Smooth muscle cell of the brain vasculature (primary cell): ENCODE data around the gene MTA1.

Experiments used
- DNase-seq: peaks from one replicate; pipeline ENCODE4 v3.0.0-alpha.2; 2012; ENCODE audit warnings: low read depth, low spot score

MTA1 gene

DNA sequence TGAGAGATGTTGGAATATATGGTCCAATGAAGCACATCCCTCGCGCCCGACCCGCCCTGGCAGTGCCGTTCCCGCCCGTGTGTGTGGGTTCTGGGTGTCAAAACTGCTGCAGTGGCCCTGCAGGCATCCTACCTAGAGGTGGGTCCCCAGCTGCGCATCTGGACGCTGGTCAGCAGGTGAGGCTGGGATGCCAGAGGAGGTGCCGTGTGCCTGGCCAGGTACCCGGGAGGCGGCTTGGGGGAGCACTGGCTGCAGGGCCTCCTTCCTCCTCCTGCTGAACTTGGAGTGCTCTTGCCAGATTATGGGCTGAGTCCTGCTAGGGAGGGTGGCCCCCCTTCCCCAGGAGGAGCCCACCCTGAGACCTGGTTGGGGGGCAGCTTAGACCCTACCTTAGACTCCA lies 5.2 kb downstream of the MTA1 start:
- no peak for DNase-seq

DNA sequence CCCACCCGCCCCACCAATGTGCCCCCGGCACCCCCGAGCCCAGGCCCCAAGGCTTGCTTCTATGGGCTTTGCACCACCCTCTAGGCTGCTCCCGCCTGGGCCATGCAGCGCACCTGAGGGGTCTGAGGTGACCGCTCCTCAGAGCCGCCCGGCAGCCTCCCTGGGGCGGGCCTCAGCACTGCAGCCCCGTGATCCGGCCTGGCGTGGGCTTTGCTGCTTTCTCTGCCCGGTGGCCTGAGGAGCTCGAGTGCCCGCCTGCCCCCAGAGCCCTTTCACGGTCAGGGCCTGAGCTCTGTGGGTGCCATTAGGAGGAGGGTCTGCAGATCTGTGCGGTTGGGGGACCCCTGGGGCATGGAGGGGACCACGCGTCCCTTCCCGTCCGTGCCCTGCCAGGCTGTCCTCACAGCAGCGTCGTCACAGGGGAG lies 6.2 kb downstream of the MTA1 start:
- no peak for DNase-seq

DNA sequence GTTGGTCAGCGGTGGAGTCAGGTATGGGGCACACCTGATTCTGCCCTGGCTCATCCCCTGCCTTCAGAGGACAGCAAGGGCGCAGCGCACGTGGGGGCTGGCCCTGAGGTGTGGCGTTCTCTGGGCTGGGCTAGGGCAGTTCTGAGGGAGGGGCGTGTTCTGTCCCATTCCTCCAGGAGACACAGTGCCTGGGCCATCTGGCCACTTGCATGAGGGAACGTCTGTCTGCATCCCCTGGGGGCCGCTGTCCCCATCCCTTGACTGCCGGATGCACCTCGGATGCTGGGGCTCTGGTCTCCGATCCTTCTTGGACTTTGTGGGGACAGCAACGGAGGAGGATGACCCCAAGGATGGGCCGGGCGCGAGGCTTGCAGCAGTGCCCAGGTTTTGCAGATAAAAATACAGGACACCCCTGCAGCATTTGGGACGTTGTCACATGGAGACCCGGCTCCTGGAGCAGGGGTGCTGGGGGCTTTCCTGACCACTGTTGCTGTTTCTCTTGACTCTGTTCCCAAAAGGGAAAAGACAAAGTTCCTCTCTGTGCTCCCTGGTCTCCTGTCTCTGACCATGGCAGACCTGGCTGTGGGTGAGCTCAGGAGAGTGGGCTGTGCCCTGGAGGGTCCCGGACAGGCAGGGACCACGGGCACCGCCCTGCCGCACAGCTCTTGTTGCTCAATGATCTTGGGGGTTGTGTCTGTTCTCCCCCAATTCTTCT lies 6.9 kb downstream of the MTA1 start:
- no peak for DNase-seq

DNA sequence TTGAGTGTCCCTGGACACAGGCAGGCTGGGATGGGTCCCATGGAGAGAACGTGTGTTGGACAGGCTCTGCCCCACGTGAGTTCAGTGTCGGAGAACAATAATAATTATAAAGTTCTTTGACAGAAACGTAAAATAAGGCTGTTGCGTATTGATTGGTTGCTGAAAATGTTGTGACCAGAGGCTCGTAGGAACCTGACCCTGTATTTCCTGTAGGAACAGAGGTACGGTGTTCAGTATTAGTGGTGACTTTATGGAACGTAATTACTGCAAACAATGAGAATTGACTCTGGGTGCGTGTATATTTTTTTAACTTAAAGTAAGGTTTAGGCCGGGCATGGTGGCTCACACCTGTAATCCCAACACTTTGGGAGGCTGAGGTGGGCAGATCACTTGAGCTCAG lies 7.8 kb downstream of the MTA1 start:
- no peak for DNase-seq

DNA sequence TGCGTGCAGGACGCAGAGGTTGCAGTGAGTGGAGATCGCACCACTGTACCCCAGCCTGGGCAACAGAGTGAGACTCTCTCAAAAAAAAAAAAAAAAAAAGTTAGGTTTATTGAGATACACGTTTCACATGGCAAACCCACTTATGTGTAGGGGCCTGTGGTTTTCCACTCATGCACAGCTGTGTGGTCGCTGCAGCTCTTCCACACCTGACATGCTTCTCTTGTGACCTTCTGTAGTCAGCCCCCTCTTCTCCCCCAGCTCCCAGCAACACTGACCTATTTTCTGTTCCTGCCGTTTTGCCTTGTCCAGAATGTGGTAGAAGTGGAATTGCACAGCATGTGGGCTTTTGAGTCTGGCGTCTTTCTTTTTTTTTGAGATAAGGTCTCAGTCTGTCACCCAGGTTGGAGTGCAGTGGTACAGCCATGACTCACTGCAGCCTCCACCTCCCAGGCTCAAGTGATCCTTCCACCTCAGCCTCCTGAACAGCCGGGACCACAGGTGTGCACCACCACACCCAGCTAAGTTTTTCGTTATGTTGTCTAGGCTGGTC lies 8.4 kb downstream of the MTA1 start:
- DNase-seq, result no peak

DNA sequence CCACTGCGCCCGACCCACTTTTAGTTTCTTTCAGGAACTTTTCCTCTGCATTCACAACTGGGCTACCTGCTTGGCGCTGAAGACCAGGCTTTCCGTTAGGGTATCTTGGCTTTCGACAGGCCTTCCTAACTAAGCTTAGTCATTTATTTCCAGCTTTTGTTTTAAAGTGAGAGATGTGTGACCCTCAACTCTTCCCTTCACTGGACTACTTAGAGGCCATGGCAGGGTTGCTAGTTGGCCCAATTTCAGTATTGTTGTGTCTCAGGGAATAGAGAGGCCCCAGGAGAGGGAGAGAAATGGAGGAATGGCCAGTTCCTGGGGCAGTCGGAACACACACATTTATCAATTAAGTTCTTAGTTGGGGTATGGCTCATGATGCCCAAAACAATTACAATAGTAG lies 10.4 kb downstream of the MTA1 start:
- no peak for DNase-seq

DNA sequence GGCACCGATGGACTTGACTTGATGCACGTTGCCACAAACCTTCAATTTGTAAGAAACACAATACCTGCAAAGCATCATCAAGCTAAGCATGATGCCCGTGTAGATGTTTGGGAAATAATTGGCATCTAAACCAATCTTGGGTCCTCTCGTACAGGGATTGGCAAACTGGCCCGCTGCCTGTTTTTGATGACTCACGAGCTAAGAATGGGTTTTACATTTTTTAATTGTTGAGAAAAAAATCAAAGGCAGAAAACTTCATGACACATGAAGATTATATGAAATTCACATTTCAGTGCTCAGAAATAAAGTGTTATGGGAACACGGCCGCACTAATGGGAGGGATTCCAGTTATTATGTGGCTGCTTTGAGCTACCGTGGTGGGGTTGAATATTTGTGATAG lies 10.9 kb downstream of the MTA1 start:
- no peak for DNase-seq

DNA sequence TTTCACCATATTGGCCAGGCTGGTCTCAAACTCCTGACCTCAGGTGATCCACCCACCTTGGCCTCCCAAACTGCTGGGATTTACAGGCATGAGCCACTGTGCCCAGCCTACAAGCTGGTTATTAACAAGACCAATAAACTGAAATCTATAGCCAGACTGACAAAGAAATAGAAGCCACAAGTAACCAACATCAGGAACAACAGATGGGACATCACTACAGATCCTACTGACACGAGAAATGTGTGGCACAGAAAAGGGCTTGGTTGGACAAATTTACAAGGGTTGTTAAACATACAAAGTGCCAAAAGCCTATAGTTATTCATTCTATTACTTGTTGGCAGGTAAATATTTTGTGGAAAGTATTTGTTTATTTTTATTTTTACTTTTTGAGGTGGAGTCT lies 11.6 kb downstream of the MTA1 start:
- no peak for DNase-seq

DNA sequence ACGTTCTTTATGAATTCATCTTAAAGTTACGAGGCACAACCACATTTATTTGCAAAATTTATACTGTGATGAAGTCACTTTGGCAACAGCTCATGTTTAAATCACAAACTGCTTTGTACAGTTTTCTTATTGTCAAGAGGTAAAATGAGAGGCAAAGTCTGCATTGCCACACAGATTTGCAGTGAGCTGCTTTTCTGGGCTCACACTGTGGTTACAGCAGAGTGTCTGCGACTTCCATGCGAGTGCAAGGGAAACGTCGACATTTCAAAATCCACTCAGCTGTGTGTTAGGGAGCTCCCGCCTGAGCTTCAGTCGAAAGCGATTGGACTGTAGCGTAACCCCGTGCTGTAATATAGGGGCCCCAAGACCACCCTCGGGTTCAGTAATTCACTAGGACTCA lies 13.0 kb downstream of the MTA1 start:
- no peak for DNase-seq

DNA sequence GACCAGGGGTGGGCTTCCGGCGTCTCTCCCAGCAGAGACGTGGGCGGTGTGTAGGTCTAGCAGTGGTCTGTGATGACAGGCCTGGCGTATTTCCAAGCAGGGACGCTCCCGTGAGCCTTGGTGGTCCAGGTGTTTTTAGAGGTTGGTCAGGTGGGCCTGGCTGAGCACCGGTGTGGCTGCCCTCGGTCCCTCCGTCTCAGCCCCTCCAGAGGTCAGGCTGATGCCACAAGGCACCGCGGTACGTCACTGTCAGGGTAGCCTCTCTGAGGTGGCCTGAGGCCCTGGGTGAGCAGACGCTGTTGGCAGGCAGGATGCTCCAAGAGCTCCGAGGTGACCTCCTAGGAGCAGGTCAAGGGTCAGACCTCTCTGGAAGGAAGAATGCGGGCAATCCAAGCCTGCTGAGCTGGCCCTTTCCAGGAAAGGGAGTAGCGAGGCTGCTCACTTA lies 13.6 kb downstream of the MTA1 start:
- DNase-seq, result no peak

DNA sequence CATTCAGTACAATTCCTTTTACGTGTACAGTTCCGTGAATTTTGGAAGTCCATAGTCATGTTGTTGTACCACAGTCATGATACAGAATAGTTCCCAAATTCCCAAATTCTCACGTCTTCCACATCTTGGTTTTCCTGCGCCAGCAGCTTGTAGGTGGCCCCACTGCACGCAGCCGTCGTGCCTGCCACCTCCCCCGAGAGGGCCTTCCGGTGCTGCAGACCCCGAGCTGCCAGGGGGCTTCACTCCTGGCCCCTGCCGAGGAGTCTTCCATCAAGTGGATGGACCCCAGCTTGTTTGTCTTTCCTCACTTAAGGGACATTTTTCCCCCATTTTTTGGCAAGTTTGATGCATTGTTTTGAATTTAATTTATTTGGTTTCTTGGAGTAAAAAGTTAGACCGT lies 16.8 kb downstream of the MTA1 start:
- DNase-seq, result no peak

DNA sequence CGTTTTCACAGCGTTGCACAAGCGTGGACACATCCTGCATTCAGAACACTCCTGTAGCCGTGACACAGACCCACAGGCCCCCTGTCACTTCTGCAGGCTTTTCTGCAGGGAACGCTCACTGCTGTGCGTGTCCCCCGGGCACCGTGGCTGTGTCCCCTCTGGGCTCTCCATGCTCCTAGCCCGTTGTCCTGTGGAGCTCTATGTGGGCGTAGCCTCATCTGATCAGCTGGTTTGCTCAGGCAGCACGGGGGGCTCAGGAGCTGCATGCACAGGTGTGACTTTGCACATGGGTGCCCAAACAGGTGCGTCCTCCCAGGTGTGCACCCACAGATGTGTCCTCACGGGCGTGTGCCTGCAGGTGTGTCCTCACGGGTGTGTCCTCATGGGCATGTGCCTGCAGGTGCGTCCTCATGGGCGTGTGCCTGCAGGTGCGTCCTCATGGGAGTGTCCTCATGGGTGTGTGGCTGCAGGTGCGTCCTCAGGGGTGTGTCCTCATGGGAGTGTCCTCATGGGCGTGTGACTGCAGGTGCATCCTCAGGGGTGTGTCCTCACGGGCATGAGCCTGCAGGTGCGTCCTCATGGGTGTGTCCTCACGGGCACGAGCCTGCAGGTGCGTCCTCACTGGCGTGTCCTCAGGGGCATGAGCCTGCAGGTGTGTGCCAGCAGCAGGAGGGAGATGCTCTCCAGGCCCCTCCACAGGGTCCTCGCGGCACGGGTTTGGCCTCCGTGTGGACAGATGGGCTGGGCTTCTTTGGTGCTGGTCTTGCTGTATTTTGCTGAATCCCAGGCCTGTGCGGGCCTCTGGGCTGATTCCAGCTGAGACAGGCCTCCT lies 17.5 kb downstream of the MTA1 start:
- DNase-seq, result no peak

DNA sequence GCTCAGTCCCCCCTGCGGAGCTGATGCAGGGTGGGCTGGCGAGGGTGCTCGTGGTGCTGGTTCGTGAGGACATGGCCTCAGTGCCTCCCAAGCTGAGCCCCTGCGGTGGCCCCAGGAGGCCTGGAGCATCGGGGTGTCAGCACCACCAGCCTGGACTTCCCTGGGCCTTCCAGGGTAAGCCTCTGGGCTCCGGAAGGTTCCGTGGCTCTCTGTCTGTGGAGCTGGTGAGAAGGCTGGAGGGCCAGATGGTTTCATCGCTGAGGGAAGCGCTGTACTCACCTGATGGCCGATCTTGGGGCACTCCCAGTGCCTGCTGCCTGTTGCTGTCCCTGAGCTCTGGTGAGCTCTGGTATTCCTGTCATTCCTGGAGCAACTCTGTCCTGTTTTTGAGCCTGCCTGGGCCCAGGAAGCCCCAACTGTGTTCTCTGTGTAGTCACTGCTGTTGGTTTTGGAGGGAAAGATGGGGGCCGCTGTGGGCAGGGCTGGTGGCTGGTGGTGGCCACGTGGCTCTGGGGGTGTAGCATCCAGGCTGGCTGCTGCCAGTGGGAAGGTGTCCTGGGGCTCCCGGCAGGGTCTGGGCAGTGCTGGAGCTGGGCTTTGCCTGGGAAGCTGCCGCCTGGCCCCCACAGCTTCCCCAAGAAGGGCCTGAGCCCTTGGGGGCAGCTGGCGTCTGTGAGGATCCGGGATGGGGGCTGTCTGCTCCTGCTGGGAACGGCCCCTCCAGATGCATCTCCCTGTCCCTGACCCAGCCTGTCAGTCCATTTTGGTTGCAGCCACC lies 18.3 kb downstream of the MTA1 start:
- no peak for DNase-seq

DNA sequence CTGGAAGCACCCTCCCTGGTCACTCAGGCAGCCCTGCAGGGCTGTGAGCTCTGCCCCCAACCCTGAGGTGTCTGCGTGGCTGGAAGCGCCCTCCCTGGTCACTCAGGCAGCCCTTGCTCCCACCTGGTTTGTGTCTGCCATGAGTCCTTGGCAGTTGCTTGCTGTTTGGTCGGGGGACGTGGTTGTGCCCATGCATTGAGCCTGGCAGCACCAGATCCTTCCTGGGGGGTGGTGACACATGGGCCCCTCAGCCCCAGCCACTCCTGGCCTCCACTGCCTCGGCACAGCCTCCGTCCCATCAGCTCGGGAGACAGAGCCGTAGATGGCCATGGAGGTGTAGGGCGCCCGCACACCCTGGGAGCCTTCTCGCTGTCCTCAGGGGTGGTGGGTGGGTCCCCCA lies 19.6 kb downstream of the MTA1 start:
- DNase-seq, result no peak

DNA sequence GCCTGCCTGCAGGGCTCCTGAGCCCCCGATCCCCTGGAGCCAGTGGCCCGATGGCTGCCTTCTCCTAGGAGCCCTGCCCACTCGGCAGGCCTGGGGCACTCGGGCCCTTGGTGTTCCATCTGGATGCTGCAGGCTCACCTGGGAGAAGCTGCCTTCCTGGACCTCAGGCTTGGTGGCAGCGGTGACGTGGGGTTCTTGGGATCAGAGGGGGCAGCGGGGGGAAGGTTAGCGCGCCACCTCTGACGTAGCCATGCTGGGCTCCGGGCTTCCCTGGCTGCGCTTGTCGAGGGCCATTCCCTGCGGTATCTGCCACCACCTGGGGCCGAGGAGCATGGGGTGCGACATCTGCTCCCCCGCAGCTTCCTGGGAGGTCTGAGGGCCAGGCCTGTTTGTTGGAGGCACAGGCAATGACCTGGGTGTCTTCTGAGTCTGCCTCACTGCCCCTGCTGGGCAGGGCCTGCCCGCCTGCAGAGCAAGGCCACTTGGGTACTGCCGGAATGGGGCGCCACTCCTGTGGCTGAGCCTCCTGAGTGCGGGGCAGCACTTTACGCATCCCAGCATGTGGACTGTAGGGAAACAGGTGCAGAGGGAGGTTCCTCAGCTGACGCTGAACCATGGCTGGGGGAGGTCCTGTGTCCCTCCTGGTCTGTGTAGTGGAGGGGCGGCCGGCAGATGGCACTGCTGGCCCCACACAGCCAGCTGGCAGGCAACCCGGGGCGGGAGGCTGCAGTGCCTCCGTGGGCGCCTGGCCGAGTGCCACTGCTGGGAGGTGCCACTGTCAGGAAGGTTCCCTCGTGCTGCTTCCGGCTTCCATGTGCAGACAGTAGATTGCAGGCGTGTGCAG lies 20.3 kb downstream of the MTA1 start:
- DNase-seq, result no peak

DNA sequence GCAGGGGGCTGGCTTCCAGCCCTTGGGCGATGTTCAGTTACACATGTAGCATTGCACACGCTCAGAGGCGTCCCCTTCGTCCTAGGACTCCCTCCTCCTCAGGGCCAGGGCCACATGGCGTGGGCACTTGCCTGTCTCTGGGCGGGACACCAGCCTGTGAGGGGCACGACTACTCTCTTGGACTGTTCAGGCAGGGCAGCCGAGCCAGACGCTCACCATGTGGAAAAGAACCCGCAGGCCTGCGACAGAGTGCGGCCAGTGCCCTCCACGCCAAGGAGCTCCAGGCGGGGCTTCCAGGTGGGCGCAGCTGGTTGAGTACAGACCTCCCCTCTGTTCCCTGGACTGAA lies 20.9 kb downstream of the MTA1 start:
- no peak for DNase-seq

DNA sequence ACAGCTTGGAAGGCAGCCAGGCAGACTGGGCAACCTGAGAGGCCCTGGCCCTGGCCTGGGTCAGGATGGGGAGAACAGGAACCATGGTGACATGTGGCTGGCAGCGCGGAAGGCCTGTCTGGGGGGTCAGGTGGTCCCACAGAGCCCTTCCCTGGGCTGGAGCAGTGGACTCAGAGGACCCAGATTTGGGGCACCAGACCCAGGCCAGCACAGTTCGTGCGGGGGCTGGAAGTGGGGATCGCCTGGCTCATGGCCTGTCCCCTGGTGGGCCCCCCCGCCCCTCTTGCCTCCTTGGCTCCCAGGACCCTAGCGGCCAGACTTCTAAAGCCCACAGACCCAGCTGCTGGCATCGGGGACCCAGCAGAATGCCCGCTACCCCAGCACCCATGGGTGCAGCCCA lies 21.4 kb downstream of the MTA1 start:
- no peak for DNase-seq

DNA sequence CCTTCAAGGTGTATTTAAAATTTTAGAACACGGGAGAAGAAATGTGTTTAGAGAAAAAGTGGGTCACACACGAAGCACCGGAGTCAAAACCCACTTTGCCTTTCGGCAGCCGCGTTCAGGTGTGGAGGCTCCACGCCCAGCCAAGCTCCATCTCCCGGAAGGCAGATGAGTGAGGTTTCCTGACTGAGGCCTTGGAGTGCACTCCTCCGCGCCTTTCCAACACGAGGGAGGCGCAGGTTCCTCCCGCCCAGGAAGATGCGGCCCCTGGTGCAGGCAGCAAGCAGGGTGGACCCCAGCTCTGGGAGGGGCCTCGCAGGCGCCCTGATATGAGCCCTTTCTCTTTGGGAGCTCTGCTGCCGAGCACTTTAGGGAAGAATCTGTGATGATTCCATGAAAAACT lies 22.5 kb downstream of the MTA1 start:
- no peak for DNase-seq

DNA sequence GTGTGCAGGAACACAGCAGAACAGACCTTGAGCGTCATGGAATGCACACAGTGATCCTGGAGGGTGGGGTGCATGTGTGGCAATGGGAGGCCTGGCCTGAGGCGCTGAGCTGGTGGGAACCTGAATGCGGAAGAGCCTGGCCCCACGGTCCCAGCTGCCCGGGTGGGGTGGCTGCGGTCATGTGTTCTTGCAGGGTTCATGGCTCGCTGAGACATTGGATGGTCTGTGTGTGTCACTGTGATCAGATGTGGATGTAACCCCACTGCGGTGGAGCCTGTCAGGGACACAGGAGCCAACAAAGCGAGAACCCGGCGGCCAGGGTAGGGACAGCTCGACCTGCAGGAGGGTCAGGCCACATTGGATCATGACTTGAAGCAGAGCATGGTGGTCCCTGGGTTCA lies 23.2 kb downstream of the MTA1 start:
- DNase-seq, result no peak

DNA sequence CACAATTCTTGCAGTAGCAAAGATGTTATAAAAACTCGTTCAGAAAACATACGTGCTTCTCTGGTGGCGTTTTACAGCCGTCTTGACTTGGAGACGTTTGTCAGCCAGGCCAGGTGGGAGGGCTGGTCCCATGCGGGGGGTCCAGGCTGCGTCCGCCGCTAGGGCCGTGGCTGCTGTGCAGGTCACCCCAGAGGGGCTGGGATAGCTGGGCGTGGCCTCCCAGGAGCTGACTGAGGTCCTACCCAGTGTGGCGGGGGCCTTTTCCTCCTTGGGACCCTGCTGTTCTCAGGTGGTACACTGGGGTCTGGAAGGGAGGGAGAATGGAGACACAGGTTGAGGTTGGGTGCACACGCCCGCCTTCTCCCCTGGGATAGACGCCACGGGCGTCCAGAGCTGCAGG lies 25.2 kb downstream of the MTA1 start:
- DNase-seq, result no peak

DNA sequence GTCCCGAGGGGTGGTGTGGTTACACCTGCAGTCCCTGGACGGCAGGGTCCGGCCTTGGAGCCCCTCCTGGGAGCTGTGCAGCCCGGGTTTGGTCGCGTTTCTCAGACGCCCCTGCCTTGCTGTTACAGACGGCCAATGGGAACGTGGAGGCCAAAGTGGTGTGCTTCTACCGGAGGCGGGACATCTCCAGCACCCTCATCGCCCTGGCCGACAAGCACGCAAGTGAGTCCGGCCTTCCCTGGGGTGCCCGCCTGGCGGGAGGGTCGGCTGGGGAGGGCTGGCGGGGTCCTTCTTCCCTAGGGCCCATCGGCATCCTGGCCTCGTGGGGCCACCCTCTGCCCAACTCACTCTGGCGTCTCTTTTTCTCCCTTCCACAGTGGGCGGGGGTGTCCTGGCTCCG lies 25.7 kb downstream of the MTA1 start:
- no peak for DNase-seq
